AG09309 (cell line): Measurements from ENCODE around the gene RNF168.

Source experiments
- DNase-seq: peaks from one replicate; pipeline ENCODE4 v3.0.0-alpha.2; 2010; ENCODE audit warnings: low read depth
- H3K4me3 ChIP-seq: 2 replicates; pipeline ENCODE4 v1.5.1; 2011; ENCODE audit warnings: mild to moderate bottlenecking, low read depth, low read length, moderate library complexity; ENCODE audit not compliant: control insufficient read depth
- CTCF ChIP-seq: IDR thresholded peaks from 2 replicates; pipeline ENCODE4 v1.5.1; 2011; ENCODE audit warnings: mild to moderate bottlenecking, low read depth, low read length, inconsistent platforms; ENCODE audit not compliant: insufficient read depth, control insufficient read depth; ENCODE audit errors: missing control alignments

RNF168 gene

GRCh38 chr3:196541684-196542445 is 38.3 kb upstream of the RNF168 start:
- TF ChIP-seq CTCF: no peak
- DNase-seq: no peak
- H3K4me3 ChIP-seq: no peak overlapping the region

- DNase-seq: no peak
- TF ChIP-seq CTCF: peak; percentile 57
- no peak overlapping the region for H3K4me3 ChIP-seq
Measured at GRCh38 chr3:196537319-196537984, 33.9 kb upstream of the RNF168 start.

- no peak for TF ChIP-seq CTCF
- no peak for DNase-seq
- no peak overlapping the region for H3K4me3 ChIP-seq
Measured at GRCh38 chr3:196533260-196533681, 29.7 kb upstream of the RNF168 start.

- no peak for TF ChIP-seq CTCF
- H3K4me3 ChIP-seq: no peak overlapping the region
- no peak for DNase-seq
Measured at GRCh38 chr3:196531418-196531817, 27.9 kb upstream of the RNF168 start.

GRCh38 chr3:196528639-196529233 is 25.2 kb upstream of the RNF168 start:
- peak overlapping the region; percentile 11 for H3K4me3 ChIP-seq
- DNase-seq: no peak
- TF ChIP-seq CTCF: peak; percentile 44

GRCh38 chr3:196525141-196525540 is 21.6 kb upstream of the RNF168 start:
- no peak for TF ChIP-seq CTCF
- DNase-seq: no peak
- H3K4me3 ChIP-seq: no peak overlapping the region
